Measurements from ENCODE around the gene CDON. TPM values are rescaled to one million over a fixed set of nuclear protein-coding genes. Genes with fewer than 3 reads are reported as not detected.
A peak's percentile ranks its signal among the peaks of the same experiment; 100 is the strongest.

Gene CDON
- total RNA-seq, 1 experiment from 2014 or later, result 34.1 TPM

DNA sequence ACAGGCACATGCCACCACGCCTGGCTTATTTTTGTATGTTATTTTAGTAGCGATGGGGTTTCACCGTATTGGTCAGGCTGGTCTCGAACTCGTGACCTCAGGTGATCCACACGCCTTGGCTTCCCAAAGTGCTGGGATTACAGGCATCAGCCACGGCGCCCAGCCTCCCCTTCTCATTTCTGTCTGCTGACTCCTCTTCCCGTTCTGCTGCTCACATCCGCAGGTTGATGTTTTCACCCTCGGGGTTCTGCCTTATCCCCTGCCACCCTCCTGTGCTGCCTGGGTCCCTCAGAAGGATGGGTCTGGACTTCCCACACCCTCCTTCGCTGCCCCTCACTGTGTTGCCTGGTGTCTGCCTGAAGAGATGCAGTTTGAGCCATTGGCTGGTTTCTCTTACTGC is 136.0 kb downstream of the CDON start (continued):
- TF ChIP-seq ZNF416 (CRISPR knock-in tag; IDR thresholded peaks at IDR 0.05), result no peak
- no peak for TF ChIP-seq TP53 (CRISPR knock-in tag; IDR thresholded peaks at IDR 0.05)
- TF ChIP-seq JUN (CRISPR knock-in tag; IDR thresholded peaks at IDR 0.05), result no peak

DNA sequence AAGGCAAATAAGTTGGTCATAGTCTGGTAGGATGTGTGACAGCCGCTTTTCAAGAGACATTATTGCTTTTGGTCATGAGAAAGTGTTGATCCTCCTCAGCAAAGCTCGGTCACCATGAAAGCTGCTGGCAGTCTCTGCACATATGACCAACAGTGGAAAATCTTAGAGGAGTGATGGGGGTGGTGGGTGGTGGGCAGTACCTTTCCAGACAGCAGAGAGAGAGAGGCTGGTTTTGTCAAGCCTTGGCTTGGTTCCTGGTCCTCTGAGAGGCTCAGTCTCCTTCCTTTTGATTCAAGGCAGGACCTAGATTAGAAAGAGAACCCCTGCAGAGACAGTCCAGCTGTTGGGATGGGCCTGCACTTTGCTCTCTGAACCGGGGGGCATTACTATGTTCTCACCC is 136.9 kb downstream of the CDON start:
- ATAC-seq, result no peak
- no peaks in the 10 kb centered on the region for H3K36me3 Mint-ChIP-seq
- POLR2A ChIA-PET, result no interaction called here

DNA sequence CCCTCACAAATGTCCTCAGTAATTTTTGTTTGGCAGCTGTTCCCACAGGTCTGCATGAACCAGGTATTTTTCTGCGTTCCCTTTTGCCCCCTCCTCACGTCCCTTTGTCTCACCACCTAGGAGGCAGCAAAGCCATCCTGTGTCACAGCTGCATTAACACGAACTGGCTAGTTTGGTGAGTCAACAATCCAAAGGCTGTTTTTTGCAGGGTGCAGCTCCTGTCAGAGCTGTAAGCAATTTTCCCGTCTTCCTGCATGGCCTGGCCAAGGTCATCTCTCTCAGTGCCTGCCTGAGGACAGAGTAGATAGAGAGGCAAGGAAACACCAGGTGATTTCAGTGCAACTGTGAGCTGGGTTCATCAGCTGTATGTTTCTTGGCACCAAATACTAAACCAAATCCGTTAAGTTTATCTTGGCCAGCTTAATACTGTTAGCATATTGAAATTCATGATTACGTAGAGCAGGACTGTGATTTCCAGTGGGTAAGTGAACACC is 137.4 kb downstream of the CDON start:
- no peak for ATAC-seq
- Mint-ChIP-seq H3K36me3 (no peaks in the 10 kb centered on the region), H3K9me3 (no peaks in the 10 kb centered on the region), H3K4me3 (no peak overlapping the region), H3K27me3 (ENCODE audit: low read depth) (no peaks in the 10 kb centered on the region), H3K27ac (no peak overlapping the region), H3K4me1 (peaks cover 8% of the 10 kb centered on the region; the same call in 1 of the 2 replicates)
- no peak for DNase-seq (ENCODE audit: low spot score)
- peak; percentile 37; the same call in 1 of the 2 replicates for TF ChIP-seq GABPB1 (CRISPR knock-in tag; IDR thresholded peaks at IDR 0.05)
- TF ChIP-seq, protein P1, sequence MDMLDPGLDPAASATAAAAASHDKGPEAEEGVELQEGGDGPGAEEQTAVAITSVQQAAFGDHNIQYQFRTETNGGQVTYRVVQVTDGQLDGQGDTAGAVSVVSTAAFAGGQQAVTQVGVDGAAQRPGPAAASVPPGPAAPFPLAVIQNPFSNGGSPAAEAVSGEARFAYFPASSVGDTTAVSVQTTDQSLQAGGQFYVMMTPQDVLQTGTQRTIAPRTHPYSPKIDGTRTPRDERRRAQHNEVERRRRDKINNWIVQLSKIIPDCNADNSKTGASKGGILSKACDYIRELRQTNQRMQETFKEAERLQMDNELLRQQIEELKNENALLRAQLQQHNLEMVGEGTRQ (CRISPR knock-in tag; IDR thresholded peaks at IDR 0.05), result no peak
- POLR2A ChIA-PET, result no interaction called here
- CTCF ChIA-PET, result interaction anchor here (0.6 to 2.6 kb wide), 4 partner anchors 12 to 269 kb away, joined by 5 to 11 read pairs (median 7); no protein-coding TSS in a partner anchor

More for the DNA sequence above, 136.9 kb downstream of the CDON start:
- no peak for TF ChIP-seq OVOL2 (CRISPR knock-in tag; IDR thresholded peaks at IDR 0.05; ENCODE audit: borderline replicate concordance)
- no peak for TF ChIP-seq SMAD4 (CRISPR knock-in tag; IDR thresholded peaks at IDR 0.05)
- TF ChIP-seq ELF4 (CRISPR knock-in tag; IDR thresholded peaks at IDR 0.05; ENCODE audit: low read depth), result no peak
- TF ChIP-seq ZNF121 (CRISPR knock-in tag; IDR thresholded peaks at IDR 0.05), result no peak
- TF ChIP-seq, protein P2, sequence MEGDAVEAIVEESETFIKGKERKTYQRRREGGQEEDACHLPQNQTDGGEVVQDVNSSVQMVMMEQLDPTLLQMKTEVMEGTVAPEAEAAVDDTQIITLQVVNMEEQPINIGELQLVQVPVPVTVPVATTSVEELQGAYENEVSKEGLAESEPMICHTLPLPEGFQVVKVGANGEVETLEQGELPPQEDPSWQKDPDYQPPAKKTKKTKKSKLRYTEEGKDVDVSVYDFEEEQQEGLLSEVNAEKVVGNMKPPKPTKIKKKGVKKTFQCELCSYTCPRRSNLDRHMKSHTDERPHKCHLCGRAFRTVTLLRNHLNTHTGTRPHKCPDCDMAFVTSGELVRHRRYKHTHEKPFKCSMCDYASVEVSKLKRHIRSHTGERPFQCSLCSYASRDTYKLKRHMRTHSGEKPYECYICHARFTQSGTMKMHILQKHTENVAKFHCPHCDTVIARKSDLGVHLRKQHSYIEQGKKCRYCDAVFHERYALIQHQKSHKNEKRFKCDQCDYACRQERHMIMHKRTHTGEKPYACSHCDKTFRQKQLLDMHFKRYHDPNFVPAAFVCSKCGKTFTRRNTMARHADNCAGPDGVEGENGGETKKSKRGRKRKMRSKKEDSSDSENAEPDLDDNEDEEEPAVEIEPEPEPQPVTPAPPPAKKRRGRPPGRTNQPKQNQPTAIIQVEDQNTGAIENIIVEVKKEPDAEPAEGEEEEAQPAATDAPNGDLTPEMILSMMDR (IDR thresholded peaks at IDR 0.05), result no peak
- no peak for TF ChIP-seq ZBTB21 (CRISPR knock-in tag; IDR thresholded peaks at IDR 0.05; ENCODE audit: borderline replicate concordance)
- TF ChIP-seq NR2C2 (CRISPR knock-in tag; IDR thresholded peaks at IDR 0.05), result no peak
- TF ChIP-seq, protein P3, sequence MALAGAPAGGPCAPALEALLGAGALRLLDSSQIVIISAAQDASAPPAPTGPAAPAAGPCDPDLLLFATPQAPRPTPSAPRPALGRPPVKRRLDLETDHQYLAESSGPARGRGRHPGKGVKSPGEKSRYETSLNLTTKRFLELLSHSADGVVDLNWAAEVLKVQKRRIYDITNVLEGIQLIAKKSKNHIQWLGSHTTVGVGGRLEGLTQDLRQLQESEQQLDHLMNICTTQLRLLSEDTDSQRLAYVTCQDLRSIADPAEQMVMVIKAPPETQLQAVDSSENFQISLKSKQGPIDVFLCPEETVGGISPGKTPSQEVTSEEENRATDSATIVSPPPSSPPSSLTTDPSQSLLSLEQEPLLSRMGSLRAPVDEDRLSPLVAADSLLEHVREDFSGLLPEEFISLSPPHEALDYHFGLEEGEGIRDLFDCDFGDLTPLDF (CRISPR knock-in tag; IDR thresholded peaks at IDR 0.05), result no peak
- no peak for TF ChIP-seq ESRRA (CRISPR knock-in tag; IDR thresholded peaks at IDR 0.05; ENCODE audit: borderline replicate concordance)
- TF ChIP-seq KAT7 (CRISPR knock-in tag; IDR thresholded peaks at IDR 0.05; ENCODE audit: borderline replicate concordance), result no peak
- TF ChIP-seq, protein P4, sequence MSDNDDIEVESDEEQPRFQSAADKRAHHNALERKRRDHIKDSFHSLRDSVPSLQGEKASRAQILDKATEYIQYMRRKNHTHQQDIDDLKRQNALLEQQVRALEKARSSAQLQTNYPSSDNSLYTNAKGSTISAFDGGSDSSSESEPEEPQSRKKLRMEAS (CRISPR knock-in tag; IDR thresholded peaks at IDR 0.05), result no peak
- no peaks in the 10 kb centered on the region for H3K9me3 Mint-ChIP-seq
- CTCF ChIA-PET, result interaction anchor here (0.8 to 2.6 kb wide), 3 partner anchors 16 to 268 kb away, joined by 5 to 11 read pairs (median 6); no protein-coding TSS in a partner anchor
- H3K27ac Mint-ChIP-seq, result no peak overlapping the region
- no peak overlapping the region for H3K4me3 Mint-ChIP-seq
- no peak for DNase-seq (ENCODE audit: low spot score)
- H3K4me1 Mint-ChIP-seq, result peaks cover 8% of the 10 kb centered on the region; the same call in 1 of the 2 replicates
- H3K27me3 Mint-ChIP-seq (ENCODE audit: low read depth), result no peaks in the 10 kb centered on the region

DNA sequence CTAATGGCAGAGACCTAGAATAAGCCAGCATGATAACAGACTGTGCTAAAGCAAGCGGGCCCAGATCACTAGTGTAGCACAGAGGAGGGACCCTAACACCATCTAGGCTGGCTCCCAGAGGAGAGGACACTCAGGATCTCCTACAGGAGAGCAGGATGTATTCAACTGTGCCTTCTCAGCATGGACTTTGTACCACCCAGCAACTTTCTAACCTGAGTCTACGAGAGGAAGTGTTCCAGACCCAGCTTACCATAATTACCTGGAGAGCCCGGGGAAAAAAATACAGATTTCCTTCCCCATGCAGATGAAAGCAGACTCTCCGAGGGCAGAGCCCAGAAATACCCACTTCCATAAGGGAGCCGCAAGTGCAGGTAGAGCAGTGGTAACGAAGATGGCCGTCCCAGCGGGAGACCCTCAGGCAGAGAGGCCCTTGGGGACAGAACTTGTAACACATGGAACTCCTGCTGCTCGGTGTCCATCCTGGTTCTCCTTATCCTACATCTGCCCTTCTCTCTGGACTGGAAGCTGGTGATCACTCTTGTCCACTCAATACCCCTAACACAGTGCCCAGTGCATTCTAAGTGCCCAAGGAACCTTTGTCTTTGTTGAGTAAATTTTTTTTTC is 138.2 kb downstream of the CDON start:
- POLR2A ChIA-PET, result no interaction called here
- Mint-ChIP-seq H3K4me1 (peaks cover 8% of the 10 kb centered on the region; the same call in 1 of the 2 replicates), H3K27me3 (ENCODE audit: low read depth) (no peaks in the 10 kb centered on the region), H3K36me3 (no peaks in the 10 kb centered on the region), H3K4me3 (no peak overlapping the region), H3K9me3 (no peaks in the 10 kb centered on the region), H3K27ac (no peak overlapping the region)
- ATAC-seq (no peak), DNase-seq (ENCODE audit: low spot score) (no peak)
- CTCF ChIA-PET, result interaction anchor here (1.3 to 2.6 kb wide), 3 partner anchors 17 to 269 kb away, joined by 6 to 11 read pairs (median 10); no protein-coding TSS in a partner anchor
- TF ChIP-seq, protein P5, sequence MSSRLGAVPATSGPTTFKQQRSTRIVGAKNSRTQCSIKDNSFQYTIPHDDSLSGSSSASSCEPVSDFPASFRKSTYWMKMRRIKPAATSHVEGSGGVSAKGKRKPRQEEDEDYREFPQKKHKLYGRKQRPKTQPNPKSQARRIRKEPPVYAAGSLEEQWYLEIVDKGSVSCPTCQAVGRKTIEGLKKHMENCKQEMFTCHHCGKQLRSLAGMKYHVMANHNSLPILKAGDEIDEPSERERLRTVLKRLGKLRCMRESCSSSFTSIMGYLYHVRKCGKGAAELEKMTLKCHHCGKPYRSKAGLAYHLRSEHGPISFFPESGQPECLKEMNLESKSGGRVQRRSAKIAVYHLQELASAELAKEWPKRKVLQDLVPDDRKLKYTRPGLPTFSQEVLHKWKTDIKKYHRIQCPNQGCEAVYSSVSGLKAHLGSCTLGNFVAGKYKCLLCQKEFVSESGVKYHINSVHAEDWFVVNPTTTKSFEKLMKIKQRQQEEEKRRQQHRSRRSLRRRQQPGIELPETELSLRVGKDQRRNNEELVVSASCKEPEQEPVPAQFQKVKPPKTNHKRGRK (CRISPR knock-in tag; IDR thresholded peaks at IDR 0.05; ENCODE audit: borderline replicate concordance), result no peak
- TF ChIP-seq, protein P6, sequence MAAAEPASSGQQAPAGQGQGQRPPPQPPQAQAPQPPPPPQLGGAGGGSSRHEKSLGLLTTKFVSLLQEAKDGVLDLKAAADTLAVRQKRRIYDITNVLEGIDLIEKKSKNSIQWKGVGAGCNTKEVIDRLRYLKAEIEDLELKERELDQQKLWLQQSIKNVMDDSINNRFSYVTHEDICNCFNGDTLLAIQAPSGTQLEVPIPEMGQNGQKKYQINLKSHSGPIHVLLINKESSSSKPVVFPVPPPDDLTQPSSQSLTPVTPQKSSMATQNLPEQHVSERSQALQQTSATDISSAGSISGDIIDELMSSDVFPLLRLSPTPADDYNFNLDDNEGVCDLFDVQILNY (CRISPR knock-in tag; IDR thresholded peaks at IDR 0.05), result no peak
- no peak for TF ChIP-seq RORB (CRISPR knock-in tag; IDR thresholded peaks at IDR 0.05)
- TF ChIP-seq SP1 (CRISPR knock-in tag; conservative IDR thresholded peaks at IDR 0.05), result no peak
- TF ChIP-seq, protein P7, sequence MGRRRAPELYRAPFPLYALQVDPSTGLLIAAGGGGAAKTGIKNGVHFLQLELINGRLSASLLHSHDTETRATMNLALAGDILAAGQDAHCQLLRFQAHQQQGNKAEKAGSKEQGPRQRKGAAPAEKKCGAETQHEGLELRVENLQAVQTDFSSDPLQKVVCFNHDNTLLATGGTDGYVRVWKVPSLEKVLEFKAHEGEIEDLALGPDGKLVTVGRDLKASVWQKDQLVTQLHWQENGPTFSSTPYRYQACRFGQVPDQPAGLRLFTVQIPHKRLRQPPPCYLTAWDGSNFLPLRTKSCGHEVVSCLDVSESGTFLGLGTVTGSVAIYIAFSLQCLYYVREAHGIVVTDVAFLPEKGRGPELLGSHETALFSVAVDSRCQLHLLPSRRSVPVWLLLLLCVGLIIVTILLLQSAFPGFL (CRISPR knock-in tag; IDR thresholded peaks at IDR 0.05; ENCODE audit: borderline replicate concordance), result no peak
- TF ChIP-seq NR2C2 (CRISPR knock-in tag; IDR thresholded peaks at IDR 0.05), result no peak
- TF ChIP-seq ZNF423 (CRISPR knock-in tag; IDR thresholded peaks at IDR 0.05), result no peak
- no peak for TF ChIP-seq TEAD1 (CRISPR knock-in tag; IDR thresholded peaks at IDR 0.05)
- TF ChIP-seq KAT7 (CRISPR knock-in tag; IDR thresholded peaks at IDR 0.05; ENCODE audit: borderline replicate concordance), result no peak
